HG03045 (cell line): Measurements from ENCODE around the gene C5AR2.
"Not testable (repeated sequence)": the region's sequence is repeated elsewhere in the genome, so short reads cannot be mapped to it uniquely, and the experiment has no call there.

ENCODE experiments used
- ATAC-seq: cut with Tn5 transposase; IDR thresholded peaks from one replicate; pipeline ENCODE4 v1.9.1; 2021; ENCODE audit warnings: mild to moderate bottlenecking, moderate library complexity; ENCODE audit not compliant: unreplicated experiment

C5AR2 gene

DNA sequence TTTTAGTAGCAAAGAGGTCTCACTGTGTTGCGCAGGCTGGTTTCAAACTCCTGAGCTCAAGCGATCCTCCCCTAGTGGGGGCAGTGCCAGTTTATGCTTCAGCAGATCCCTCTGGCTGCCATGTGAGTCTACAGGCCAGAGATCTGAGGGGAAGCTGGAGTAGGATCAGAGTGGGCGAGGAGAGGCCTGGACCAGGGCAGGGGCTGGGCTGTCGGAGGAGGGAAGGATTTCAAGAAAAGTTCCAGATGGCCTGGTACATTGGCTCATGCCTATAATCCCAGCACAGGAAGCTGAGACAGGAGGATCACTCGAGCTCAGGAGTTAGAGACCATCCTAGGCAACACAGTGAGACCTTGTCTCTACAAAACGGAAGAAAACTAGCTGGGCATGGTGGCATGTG lies 27.0 kb downstream of the C5AR2 start:
- no peak for ATAC-seq

DNA sequence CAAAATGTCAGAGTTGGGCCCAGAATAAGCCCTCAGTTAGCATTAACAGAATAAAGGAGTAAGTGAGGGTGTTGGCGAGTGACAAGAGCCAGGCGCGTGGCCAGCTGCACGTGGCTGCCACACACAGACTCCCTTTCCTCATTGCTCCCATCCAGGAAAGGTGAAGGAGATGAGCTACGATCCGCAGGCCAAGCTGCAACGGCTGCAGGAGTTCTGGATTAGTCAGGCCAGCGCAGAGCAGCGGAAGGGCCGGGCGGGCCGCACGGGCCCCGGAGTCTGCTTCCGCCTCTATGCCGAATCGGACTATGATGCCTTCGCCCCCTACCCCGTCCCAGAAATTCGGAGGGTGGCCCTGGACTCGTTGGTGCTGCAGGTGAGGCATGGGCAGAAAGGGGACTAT lies 30.3 kb downstream of the C5AR2 start:
- ATAC-seq = no peak

DNA sequence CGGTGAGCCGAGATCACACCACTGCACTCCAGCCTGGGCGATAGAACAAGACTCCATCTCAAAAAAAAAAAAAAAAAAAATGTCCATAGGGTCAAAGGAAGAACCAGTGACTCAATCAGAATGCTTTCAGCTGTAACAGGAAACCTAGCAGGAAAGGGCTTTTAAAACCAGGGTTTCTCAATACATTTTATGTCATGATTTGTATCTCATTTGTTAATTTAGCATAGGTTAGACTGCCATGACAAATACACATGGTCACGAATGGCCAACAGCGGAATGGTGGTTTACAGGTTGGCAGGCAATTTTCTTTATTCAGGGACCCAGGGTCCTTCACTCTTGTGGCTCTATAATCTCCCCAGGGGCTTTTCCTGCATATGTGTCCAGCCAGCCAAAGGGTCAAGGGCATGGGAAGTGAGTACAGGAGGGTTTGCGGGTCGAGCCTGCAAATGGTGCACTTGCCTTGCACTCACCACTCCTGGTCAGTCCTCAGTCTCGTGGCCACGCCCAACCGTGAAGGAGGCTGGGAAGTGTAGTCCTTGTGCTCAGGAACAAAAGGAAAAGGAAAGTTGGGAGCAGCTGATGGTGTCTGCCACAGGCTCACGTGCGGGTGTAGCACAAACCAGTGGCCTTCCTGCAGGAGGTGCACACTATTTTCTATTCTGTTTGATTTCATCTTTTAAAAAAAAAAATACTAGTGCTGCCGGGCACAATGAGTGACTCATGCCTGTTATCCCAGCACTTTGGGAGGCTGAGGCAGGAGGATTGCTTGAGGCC lies 32.0 kb downstream of the C5AR2 start:
- ATAC-seq = no peak

DNA sequence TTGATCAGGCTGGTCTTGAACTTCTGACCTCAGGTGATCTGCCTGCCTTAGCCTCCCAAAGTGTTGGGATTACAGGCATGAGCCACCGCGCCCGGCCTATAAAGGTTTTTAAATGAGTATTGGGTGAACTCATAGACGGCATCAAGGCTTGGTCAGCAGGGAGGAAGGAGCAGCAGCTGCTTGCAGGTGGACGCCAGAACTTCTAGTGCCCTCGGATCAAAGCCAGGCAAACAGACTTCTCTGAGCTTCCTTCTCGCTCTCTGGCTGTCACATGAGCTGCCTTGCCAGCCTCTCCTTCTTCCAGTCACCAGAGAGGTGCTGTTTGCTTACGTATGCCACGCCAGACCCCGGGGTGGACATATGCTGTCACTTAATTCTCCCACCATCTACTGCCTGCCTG lies 33.5 kb downstream of the C5AR2 start:
- ATAC-seq = not testable (repeated sequence)

DNA sequence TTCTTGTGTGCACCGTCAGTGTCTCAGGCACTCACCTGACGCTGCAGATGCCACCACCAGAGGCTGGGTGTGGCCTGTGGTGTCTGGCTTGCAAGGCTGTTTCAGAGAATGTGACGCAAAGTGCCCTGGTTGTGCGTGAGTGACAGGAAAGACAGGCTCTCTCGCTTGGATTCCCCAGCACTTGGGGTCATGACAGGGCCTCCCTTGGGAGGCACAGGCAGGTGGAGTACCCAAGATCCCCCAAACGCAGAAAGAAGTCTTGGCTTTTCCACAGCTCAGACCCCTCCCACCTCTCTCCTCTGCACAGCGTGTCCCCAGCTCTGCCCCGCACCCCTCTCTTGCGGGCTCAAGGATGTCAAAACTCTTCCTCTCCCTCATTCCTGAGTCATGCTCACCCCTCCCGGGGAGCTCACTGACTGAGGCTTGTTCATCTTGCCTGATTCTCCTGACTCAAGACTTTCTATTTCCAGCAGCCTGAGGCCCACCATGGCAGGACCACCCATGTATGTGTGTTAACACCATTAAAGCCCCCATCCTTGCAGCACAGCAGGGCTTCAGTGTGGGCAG lies 38.2 kb downstream of the C5AR2 start:
- no peak for ATAC-seq

DNA sequence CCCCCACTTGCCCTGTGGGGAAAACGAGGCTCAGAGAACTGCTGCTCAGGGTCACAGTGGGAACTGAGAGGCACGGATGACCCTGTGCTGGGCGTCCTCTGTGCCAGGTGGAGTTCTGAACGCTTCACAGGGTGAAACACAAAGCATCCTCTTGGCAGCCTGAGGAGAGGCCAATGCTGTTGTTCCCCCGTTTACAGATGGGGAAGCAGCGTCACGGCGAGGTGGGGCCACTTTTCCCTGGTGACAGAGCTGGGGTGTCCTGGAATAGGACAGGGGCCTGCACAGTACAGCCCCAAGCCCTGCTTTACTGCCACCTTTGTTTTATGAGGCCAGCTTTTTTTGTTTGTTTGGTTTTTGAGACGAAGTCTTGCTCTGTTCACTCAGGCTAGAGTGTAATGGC lies 39.3 kb downstream of the C5AR2 start:
- ATAC-seq = no peak

DNA sequence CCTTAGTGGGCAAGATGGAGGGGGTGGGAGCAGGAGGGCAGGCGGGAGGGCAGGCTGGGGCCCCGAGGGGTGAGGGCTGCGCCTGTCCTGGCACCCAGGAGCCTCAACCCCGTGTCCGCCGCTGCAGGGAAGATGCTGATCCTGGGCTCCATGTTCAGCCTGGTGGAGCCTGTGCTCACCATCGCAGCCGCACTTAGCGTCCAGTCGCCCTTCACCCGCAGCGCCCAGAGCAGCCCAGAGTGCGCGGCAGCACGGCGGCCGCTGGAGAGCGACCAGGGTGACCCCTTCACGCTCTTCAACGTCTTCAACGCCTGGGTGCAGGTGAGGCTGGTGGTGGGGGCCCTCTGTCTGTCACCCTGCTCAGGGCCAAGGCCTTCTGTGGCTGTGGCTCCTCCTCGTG lies 40.6 kb downstream of the C5AR2 start:
- ATAC-seq = no peak

DNA sequence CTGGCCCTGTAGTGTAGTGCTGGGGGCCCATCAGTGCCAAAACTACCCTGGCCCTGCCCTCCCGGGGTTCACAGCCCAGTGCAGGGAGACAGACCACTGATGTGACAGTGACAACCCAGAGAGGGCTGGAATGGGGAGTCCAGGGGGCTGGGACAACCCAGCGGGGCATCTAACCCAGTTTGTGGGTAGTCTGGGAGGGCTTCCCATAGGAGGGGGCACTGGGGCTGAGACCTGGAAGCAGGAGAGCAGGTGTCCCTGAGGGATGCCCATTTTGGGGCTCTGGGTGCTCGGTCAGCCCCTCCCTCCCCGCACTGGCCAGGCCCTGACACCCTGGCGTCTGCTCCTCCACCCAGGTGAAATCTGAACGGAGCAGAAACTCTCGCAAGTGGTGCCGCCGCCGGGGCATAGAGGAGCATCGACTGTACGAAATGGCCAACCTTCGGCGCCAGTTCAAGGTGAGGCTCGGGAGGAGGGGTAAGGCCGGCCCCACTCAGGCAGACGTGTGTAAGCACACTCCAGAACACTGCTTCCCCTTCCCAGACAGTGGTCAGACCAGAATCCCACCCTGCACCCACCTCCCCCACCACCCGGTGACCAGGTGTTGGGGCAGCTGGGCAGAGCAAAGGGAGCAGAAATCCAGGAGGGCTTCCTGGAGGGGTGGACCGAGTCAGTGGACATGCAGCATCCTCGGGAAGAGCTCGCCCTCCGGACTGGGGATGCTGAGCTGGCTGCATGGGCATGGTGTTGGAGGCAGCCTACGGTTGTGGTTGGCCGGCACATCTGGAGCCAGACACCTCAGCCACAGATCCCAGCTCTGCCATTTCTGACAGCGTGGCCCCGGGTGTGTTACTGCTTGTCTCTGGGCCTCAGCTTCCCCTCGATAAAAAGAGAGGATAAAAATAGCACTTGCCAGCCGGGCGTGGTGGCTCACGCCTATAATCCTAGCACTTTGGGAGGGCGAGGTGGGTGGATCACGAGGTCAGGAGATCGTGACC lies 41.6 kb downstream of the C5AR2 start:
- no peak for ATAC-seq

DNA sequence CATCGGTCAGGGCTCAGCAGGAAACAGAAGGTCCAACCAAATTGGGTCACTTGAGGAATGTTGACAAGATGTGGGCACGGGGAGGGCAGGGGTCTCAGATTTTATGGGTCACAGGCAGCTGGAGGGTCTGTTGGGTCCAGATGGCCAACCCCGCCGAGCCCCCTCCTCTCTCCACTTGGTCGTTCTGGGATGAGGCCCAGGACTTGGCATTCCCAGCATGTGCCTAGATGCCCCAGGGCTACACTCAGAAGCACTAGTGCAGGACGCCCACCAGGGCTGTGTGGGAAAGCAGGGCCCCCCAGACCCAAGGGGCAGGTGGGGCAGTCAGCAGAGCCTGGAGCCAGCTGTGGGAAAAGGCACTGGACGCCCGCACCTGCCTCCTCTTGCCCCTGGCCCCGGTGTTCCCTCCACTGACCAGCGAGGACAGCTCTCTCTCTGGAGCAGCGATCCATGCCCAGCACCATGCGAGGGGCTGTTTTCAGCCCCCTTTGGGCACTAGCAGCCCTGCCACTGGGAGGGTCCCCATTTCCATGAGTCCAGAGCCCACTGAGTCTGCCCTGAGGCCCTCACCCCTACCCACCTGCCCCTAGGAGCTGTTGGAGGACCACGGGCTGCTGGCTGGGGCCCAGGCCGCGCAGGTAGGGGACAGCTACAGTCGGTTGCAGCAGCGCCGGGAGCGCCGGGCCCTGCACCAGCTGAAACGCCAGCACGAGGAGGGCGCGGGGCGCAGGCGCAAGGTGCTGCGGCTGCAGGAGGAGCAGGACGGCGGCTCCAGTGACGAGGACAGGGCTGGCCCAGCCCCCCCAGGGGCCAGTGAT lies 43.1 kb downstream of the C5AR2 start:
- ATAC-seq = no peak

DNA sequence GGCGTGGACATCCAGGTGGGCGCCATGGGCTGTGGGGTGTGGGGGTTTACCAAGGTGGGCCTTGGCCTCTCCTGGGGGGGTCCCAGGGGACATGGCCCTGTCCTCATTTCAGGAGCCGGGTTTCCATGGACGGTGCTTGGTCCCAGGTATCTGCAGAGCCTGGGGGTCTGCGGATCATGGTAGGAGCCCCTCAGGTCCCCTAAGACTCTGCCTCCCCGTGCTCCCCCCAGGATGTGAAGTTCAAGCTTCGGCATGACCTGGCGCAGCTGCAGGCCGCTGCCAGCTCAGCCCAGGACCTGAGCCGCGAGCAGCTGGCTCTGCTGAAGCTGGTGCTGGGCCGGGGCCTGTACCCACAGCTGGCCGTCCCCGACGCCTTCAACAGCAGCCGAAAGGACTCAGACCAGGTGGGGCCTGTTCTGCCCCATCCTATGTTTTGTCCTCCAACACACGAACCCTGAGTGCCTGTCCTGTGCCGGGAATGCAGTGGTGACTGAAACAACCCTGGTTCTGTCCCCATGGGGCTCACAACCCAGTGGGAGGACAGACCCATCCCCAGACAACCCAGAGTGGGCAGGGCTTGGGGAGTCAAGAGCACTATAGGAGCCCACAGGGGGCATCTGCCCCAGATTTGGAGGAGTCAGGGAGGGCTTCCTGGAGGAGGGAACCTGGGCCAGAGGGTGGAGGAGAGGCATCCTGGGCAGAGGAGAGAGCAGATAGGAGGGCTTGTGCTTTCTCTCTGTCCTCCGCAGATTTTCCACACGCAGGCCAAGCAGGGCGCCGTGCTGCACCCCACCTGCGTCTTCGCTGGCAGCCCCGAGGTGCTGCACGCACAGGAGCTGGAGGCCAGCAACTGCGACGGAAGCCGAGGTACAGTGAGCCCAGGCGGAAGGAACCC lies 44.0 kb downstream of the C5AR2 start:
- no peak for ATAC-seq

DNA sequence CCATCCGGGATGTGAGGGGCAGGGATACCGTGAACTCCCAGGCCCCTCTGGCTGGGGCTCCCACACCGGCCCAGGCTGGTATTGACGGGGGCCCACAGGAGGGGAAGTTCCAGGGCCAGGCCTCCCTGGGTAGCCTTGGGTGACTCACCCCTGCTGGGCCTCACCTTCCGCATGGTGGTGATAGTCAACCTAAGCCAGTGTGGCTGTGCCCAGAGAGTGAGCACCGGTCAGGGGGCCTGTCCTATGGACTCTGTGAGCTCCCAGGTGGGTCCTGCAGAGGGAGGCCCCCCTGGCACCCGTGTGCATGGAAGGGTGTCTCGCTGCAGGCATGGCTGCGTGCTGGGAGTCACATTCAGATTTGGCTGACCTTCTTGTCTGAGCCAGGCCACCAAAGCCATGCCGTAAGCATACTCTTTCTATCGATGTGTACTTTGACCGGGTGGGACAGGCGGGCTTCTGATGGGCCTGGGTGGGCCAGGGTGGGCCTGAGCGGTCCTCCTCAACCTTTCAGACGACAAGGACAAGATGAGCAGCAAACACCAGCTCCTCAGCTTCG lies 44.7 kb downstream of the C5AR2 start:
- ATAC-seq = no peak

DNA sequence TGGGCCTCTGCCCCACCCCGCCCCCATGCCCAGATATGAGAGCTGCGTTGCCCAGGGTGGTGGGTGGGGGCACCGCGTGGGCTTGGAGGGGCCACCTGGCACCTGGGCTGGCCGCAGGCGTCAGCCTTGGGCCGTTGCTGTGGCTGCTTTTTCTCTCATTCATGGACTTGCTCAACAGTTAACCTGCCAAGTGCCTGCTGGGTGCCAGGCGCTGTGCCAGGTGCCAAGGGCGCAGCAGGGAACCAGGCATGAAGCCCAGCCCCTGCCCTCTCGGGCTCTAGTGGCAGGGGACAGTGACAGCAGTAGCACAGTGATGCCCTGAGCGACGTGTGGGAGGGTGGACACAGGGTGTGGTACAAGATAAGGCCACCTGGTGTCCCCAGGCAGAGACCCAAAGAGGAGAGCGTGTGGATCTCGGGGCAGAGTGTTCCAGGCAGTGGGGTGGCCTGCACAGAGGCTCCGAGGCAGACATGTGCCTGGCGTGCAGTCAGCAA lies 45.3 kb downstream of the C5AR2 start:
- no peak for ATAC-seq

DNA sequence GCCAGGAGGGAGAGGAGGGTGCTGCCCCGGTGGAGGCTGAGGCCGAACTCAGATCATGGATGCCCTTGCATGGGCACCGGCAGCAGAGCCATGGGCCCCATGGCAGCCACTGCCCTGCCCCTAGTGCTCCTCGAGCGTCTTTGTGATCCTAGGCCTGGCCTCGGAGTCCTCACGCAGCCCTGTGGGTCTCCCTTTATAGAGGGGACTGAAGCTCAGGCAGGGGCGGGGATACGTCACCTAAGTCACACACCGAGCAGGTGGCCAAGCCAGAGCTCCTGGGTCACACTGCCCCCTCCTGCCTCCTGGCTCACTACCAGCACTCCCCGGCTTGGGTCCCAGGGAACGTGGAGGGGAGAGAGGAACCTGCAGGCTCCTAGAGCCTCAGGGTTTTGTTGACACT lies 45.8 kb downstream of the C5AR2 start:
- ATAC-seq = no peak

DNA sequence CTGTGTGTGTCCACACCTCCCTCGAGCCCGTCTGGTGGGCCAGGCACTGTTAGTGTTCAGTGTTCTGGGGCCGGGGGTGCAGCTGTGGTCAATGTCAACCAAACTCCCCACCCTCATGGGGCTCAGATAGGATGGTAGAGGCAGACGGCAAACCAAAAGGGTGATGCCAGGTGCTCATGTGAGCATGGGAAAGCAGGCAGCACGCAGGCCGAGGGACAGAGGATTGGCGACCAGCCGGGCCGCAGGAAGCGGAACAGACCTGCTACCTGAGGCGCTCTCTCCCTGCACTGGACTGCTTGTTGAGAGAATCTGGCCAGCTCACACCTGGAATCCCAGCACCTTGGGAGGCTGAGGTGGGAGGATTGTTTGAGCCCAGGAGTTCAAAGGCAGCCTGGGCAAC lies 46.3 kb downstream of the C5AR2 start:
- ATAC-seq = no peak

DNA sequence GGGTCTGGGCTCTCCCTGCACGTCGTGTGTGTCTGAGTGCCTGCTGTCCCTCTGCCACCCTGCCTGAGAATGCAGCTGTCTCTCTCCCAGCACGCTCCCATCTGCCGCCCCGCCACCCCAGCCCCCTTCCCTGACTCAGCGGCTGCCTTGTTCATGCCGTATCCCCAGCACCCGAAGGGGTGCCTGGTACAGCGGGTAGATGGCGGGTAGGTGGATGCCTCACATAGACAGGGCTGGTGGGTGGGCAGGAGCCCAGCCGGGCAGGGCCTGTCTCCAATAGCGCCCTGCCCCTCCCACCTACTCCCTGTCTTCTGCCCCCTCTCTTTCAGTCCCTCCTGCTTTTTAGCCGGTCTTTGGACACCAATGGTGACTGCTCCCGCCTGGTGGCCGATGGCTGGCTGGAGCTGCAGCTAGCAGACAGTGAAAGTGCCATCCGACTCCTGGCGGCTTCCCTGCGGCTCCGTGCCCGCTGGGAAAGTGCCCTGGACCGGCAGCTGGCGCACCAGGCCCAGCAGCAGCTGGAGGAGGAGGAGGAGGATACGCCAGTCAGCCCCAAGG lies 47.5 kb downstream of the C5AR2 start:
- no peak for ATAC-seq

DNA sequence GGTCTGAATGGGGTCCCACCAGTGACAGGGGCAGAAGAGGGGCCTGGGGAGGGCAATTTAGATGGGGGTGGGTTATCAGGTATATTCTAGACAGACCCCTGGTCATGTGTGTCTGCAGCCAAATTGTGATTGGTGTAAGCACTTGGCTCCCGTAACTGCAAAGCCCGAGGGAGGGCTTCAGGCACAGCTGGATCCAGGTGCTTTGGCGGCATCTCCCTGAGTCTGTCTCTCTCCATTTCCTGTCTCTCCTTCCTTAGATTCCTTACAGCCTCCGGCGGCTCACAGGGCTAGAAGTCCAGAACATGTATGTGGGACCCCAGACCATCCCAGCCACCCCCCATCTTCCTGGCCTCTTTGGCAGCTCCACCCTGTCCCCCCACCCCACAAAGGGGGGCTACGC lies 48.6 kb downstream of the C5AR2 start:
- ATAC-seq = no peak

DNA sequence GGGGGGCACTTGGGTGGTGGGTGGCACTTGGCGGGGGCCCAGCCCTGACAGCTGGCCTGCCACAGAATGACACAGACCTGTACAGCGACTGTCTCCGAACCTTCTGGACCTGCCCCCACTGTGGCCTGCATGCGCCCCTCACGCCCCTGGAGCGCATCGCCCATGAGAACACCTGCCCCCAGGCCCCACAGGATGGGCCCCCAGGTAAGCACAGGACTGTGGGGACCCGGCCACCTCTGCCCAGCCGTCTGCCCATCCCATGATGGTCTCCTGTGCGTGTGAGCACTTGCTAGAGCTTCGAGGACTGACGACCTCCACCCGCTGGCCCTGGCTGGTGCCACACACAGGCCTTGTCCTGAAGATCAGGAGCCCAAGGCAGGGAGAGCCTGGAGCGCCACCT lies 49.1 kb downstream of the C5AR2 start:
- ATAC-seq = no peak

DNA sequence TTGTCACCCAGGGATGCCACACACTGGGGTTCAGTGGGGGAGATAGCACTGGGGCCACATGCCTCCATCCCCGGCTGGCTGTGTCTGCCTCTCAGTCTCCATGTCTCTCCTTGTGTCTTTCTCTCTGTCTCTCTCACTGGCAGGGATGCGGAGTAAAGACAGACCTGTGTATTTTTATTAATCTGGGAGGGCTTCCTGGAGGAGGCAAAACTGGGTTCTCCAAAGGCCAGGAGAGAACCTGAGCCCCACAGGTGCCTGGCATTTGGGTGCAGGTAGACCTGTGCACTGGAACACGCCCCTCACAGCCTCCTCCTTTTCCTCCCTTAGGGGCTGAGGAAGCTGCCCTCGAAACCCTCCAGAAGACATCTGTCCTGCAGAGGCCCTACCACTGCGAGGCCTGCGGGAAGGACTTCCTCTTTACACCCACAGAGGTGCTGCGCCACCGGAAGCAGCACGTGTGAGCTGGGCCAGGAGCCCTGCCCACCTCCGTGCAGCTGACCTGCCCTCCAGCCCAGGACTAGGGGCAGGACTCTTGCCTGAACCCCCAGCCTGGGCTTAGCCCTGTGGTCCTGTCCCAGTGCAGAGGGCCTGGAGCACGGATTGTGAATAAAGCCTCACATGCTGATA lies 49.8 kb downstream of the C5AR2 start:
- no peak for ATAC-seq

DNA sequence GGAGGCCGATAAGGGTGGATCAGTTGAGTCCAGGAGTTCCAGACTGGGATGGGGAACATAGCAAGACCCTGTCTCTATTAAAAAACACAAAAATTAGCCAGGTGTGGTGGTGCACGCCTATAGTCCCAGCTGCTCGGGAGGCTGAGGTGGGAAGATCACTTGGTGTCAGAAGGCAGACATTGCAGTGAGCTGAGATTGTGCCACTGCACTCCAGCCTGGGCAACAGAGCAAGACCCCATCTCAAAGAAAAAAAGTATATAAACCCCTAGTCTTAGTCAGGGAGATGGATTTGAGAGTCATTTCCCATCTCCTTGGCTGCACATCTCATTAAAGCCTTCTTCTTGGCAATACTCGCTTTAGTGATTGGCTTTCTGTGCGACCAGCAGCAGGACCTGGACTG lies 51.9 kb downstream of the C5AR2 start:
- ATAC-seq = not testable (repeated sequence)
